ENCODE measurements around the gene B4GALNT2.
A peak's percentile ranks its signal among the peaks of the same experiment; 100 is the strongest.
"Not testable (repeated sequence)": the region's sequence is repeated elsewhere in the genome, so short reads cannot be mapped to it uniquely, and the experiment has no call there.

Gene B4GALNT2

DNA sequence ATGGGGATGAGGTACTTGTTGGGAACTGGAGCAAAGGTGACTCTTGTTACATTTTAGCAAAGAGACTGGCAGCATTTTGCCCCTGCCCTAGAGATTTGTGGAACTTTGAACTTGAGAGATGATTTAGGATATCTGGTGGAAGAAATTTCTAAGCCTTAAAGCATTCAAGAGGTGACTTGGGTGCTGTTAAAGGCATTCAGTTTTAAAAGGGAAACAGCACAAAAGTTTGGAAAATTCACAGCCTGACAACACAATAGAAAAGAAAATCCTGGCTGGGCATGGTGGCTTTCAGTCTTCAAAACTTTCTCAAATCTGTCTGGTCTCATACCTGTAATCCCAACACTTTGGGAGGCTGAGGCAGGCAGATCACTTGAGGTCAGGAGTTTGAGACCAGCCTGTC is 52.0 kb downstream of the B4GALNT2 start:
- not testable (repeated sequence) for DNase-seq

DNA sequence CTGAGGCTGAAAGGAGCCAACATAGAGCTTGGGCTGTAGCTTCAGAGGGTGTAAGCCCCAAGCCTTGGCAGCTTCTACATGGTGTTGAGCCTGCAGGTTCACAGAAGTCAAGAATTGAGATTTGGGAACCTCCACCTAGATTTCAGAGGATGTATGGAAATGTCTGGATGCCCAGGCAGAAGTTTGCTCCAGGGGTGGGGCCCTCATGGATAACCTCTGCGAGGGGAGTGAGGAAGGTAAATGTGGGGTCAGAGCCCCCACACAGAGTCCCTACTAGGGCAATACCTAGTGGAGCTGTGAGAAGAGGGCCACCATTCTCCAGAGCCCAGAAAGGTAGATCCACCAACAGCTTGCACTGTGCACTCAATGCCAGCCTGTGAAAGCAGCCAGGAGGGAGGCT is 52.8 kb downstream of the B4GALNT2 start:
- not testable (repeated sequence) for DNase-seq

DNA sequence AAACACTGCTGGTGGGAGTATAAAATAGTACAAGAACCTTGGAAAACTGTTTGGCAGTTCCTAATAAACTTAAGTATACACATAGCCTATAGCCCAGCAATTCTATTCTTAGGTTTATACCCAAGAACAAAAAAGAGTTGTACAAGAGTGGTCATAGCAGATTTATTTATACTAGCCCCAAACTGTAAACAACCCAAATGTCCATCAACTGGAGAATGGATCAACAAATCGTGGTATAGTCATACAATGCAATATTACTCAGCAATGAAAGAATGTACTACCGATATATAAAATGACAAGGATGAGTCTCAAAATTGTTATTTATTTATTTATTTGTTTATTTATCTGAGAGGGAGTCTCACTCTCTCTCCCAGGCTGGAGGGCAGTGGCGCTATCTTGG is 54.7 kb downstream of the B4GALNT2 start:
- no peak for DNase-seq

DNA sequence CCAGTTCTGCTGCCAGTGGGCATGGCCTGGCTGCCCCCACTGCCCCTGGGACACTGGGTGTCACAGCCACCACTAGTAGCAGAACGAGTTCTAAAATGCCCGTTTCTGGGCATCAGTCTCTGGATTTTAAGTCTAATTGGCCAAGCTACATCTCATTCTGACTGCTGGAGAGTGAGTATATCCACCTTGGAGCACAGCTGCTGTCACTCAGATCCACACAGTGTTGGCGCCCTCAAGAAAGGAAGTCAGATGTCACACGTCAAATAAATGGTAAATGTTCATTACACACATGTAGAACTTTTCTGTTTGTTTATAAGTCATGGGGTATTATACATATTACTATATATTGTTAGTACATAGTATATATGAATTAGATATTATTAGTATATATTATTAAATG is 58.4 kb downstream of the B4GALNT2 start:
- no peak for DNase-seq

DNA sequence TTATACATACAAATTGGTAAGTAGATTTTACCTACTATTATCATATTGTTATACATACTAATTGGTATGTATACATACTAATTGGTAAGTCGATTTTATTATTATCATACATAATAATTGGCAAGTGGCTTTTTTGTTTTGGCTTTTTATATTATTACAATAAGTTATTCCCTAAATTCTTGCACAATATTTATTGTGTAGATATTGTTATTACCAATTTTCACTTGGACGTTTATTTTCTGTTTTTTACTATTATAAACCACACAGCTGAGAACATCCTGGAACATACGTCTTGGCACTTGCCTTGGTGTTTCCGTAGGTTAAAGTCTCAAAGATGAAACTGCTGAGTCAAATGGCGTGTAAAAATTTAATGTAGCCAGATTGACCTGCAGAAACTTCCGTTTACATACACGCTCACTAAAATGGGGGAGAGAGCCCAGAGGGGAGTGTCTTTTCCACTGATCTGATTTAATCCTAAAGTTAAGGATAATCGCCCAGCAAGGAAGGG is 58.9 kb downstream of the B4GALNT2 start:
- DNase-seq, result no peak

DNA sequence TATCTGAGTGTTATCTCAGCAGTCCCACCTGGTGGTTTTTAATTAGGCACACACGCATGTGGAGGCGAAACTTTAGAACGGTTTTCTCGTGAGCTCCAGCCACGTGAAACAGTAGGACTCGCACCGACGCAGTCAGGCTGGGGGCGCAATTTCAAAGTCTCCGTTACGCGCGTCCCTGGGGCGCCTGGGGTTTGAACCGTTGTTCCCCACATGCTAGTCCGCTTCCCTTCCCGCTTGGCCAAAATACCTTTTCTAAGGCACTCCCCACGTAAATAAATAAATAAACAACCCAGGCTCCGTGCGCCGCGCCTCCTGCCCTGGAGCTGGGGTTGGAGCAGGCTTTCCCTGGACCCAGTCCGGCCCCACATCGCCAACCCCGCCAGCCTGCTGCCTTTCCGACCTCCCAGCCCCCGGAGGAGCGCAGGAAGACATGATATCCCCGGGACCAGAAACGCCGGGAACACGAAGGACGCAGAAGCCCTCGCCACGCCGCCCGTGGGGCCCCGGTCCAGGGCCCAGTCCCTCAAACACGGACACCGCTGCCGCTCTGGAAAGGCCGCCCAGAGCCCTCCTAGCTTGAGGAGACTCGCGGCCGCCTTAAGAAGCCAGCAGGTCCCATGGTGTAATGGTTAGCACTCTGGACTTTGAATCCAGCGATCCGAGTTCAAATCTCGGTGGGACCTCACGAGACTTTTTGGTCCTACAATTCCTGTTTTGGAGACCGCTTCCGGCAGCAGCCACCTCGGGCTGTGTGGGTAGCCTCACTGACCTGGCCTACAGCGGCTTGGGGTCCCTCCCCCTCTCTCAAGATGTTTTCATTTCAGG is 59.6 kb downstream of the B4GALNT2 start:
- DNase-seq, result peak; percentile 90

DNA sequence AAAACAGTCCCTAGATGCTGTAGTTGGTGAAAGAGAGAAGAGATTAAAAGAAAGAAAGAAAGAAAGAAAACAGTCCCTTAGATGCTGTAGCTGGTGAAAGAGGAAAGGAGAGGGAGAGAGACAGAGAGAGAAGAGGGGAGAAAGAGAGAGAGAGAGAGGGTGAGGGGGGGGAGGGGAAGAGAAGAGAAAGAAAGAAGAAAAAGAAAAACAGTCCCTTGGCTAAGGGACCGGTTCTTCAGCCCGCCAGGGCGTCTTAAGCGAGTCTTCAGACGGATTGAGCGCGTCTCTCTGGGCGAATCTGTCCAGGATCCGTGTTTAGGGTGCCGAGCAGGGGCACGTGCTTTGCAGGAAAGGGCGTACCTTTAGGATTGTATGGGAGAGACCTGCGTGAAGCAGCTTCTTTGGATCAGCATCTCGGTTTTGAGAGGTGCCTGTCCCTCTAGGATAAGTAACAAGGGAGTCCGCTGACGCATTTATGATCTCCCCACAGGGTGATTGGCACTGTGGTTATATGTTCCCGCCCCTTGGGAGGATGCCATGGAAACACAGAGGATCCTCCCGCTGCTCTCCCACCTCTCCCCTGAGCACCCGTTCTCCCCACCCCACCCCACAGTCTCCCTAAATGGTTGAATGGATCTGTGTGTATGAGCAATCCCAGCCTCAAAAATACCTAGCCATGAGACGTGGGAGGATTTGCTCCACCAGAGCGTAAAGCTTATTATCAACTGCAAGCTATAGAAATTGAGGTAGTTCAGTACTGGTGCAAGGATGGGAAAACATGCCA is 61.1 kb downstream of the B4GALNT2 start:
- DNase-seq, result peak; percentile 32

DNA sequence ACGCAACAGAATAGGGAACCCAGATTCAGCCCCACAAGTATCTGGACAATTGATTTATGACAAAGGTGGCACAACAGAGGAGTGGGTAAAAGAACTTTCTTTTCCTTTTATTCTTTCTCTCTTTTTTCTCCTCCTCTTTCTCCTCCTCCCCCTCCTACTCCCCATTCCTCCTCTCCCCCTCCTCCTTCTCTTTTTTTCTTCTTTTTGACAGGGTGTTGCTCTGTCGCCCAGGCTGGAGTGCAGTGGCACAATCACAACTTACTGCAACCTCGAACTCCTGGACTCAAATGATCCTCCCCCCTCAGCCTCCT is 61.7 kb downstream of the B4GALNT2 start:
- DNase-seq, result no peak

DNA sequence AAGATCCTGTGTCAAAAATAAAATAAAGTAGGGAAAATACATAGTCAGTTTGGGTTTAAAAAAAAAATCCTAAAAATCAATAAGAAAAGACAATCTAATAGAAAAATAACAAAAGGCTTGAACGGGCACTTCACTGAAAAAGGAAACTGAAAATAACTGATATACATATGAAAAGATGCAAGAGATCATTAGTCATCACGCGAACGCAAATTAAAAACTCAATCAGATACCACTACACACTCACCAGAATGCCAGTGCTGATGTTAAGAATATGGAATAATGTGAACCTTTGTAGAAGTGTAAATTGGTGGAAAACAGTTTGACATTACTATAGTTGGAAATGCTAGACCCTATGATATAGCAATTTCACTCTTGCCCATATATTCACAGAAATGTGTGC is 63.2 kb downstream of the B4GALNT2 start:
- DNase-seq, result no peak

DNA sequence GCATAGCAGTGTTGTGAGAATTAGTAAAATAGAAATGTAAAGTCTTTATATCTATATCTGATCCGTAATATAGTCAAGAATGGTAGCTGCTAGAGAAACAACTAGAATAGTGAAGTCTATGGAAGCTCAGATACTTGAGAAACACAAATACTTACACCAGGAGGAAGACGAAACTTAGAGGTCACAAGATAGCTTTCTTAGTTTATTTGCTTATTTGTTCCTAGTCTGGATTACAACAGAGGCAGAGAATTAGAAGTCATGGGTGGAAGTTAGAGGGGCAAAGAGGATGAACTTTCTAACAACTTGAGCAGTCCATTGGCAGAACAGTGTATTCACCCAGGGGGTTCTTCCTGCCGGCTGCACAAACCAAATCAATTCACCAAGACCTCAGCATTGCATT is 64.0 kb downstream of the B4GALNT2 start:
- DNase-seq, result no peak

DNA sequence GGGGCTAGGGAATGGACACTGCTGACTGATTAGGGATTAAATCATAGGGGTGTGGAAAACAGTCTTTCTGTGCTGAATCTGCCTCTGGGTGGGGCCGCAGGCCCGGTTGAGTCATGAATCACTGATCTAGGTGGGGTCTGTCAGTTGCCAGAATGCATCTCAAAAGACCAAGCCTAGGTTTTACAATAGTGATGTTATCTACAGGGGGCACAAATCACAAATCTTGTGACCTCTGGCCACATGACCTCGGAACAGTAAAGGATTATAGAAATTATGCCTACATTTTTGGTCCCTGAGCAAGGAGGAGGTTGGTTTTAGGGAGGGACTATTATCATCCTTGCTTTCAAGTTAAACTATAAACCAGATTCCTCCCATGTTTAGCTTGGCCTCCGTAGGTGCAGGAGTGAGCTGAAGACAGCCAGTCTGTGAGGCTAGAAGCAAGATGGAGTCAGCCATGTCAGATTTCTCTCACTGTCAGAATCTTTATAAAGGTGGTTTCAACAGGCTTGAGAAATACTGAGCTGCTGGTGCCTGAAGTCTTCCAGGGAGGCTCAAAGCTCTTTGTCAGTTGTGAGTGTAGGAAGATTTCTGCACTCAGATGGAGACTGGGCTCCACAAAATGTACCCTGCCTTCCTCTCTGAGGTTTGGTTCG is 64.9 kb downstream of the B4GALNT2 start:
- no peak for DNase-seq

DNA sequence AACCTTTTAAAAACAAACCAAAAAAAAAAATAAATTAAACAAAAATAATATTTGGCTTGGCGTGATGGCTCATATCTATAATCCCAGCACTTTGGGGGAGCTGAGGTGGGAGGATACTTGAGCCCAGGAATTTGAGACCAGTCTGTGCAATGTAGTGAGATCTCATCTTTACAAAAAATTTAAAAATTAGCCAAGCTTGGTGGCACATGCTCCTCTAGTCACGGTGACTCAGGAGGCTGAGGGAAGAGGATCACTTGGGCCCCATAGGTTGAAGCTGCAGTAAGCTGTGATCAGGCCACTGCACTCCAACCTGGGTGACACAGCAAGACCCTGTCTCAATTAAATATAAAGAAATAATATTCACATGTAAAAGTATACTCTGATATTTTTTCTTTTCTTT is 65.6 kb downstream of the B4GALNT2 start:
- no peak for DNase-seq

DNA sequence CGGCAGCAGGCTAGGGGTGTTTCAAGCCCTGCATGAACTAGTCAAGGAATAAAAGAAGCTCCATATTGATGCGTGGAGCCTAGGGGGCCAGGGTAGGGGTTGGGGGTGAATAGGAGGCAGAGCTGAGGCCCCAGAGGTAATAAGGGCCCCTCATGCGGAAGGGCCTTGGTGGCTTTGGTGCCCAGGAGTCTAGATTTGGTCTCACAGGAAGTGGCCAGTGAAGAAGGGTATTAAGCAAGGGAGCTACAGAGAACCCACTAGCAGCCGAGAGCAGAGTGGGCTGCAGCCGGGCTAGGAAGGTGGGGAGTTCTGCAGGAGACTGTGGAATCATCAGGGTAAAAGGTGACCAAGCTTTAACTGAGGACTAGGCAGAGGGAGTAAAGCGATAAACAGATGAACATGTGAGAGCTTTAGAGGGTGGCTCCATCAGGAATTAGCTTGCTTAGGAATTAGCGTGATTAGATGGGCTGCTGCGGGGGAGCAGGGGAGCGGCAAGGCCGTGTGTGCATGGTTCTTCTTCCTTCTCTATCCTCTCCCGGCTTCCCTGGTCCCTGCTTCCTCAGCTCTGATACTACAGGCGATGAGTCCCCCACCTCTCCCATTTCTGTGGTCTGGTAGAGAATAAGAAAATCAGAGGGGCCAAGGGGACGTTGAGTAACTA is 68.0 kb downstream of the B4GALNT2 start:
- DNase-seq, result no peak

DNA sequence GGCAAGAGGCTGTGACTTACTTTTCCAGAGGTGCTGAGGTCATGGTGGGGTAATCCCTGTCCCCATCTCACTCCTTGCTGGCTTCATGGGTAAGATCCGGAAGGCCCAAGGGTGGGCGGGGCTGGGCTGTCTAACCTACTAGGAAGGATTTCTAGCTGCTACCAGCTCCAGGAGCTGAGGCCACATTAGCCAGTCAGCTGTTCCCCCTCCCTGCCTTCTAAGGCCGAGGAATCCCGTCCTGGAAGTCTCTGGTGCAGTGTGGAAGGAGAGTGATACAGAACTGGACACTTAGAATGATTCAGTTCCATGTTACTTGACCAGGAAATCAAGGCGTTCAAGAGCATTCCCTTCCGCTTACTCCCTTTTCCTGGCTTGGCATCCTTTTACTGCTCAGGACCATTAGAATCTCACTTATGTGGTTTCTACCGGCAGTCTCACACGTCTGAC is 68.9 kb downstream of the B4GALNT2 start:
- DNase-seq, result no peak

DNA sequence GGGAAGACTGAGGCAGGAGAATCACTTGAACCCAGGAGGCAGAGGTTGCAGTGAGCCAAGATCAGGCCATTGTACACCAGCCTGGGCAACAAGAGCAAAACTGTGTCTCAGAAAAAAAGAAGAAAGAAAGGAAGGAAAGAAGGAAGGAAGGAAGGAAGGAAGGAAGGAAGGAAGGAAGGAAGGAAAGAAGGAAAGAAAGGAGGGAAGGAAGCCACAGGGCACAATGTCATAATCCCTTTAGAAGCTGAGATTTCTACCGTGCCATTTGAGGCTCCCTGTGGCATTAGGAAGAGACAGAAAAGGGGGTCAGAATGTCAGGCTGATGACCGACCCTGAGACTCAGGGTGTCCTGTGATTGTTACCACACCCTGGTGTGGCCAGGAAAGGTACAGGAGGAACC is 71.2 kb downstream of the B4GALNT2 start:
- no peak for DNase-seq

DNA sequence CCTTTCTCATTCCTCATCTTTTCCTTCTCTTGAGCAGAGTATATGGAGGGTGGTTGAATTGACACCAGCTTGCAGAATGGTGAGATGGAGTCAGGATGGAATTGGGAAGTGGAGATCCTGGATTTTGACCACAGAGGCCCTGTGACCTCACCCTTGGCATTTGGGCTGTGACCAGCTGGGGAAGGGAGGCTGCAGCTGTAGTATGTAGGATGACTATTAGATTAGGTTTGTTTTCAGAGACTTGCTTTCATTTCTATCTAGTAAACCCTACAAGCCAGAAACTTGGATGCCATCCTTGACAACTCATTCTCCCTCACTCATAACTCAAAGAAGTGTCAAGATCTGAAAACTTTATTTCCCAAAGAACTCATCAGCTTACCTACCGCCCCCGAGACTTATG is 71.9 kb downstream of the B4GALNT2 start:
- DNase-seq, result no peak

DNA sequence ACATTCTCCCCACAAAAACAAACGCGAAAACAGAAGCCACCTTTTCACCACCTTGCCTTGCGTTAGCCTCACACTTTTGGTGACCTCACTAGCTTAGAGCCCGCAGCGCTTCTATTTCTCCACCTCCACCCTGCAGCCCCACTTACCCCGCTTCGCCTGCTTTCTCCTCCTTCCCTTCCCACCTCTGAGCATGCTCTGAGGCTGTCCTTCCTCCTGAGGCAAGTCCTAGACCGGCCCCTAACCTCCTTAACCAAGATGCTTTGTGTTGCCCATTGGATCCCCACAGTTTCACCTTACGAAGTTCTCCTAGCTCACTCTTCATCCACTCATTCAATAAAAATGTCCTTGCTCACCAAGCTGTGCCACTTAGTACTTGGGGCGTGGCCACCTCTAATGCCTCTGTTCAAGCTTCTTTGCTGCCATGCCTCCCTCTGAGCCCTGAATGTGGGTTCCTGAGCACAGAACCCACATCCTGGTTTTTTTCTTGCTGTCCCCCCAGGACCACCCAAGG is 76.5 kb downstream of the B4GALNT2 start:
- no peak for DNase-seq

DNA sequence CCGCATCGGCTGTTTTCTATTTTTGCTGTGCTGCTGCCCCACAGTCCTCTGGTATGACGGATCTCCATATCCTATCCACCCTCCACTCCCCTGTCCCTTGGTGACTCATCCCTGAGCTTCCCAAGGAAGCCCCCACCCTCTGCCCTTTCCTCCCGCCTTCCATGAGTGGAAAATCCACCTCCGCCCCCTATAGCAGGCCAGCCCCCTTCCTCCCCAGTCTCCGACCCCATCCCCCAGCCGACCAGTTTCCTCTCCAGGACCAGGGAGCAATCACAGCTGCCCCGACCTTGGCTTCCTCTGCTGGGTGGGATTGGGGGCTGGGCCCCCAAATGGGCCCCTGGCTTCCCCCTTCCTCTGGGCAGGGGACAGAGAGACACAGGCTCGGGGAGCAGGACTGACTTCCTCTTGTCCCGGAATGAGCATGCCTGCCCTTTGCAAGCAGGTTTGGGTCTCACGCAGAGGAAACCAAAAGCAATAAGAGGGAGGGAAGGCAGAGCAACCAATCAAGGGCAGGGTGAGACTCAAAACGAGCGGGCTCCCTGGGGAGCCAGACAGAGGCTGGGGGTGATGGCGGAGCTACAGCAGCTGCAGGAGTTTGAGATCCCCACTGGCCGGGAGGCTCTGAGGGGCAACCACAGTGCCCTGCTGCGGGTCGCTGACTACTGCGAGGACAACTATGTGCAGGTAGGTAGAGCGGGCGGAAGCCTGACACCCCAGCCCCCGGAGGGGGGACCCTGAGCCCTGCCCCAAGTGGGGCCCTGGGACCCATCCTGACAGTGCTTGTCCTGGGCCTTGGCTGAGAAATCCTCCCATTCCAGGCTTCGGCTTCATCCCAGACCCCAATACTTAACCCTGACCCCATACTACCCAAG is 77.8 kb downstream of the B4GALNT2 start, which contains the start of the genes ABI3 and GNGT2:
Gene ABI3, plus strand, starts transcription at position 550 of the 872 bp plus-strand sequence. Its CDS starts 18 bp downstream, at position 568.
Gene GNGT2, minus strand, starts transcription at position 417 of the 872 bp plus-strand sequence. CDS start 3,152 bp downstream, outside the sequence.
- DNase-seq, result no peak

DNA sequence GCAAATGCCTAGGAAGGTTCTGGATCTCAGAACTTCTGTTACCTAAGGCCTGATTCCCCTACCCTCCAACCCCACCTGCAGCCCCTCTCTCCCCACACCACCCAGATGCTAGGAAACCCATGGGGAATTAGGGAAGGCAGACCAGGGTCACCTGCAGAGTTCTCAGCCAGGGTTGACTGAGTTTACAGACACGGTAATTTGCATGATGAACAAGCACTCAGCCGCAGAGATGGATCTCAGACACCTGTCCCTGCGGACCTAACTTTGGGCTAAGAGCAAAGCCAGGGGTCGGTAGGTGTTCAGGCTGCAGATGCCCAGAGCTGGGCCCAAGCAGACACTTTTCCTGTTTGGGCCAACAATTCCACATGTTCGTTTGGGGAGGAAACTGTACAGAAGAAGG is 80.8 kb downstream of the B4GALNT2 start:
- DNase-seq, result no peak

DNA sequence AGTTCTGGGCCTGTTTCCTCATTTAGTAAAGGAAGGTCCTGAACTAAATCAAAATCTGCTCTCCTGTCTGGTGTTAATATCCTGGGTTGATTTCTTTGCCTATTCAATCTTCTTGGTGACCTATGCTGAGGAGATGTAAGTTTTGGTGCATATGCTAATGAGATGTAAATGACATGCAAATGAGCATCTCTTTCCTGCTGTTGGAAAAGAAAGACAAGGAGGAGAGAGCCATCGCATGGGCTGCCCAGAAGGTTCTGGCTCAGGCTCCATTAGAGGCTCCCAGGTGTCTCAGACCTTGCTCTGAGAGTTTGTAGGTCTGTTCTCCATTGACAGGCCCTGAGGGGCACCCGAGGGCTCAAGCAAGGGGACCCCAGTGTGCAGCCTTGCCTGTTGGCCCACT is 81.3 kb downstream of the B4GALNT2 start:
- DNase-seq, result no peak

DNA sequence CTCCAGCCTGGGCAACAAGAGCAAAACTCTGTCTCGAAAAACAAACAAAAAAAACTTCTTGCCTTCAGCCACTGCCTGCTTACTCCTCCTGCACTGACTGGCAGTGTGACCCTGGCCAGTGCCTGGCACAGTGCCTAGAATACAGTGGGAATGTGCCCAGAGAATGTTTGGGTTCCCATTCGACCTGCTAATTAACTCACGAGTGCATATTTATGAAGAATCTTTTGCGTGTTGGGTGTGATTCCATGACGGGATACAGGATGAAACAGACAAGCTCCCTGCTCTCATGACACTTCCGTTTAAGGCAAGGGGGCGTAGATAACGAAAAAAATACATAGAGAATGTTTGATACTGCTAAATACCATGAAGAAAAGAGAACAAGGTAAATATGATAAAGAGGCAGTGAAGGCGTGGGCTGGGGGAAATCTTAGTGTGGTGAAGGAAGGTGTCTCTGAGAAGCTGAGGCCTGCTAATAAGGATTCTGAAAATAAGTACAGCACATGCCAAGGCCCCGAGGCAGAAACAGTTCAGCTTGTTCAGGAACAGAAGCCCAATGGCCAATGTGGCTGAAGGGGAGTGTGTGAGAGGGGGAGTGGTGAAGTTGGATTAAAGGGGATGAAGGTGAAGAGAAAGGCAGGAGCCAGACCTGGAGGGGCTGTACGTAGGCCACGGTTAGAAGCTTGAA is 82.2 kb downstream of the B4GALNT2 start:
- DNase-seq, result no peak

Data from NCI-H1694 (cell line).